Kidney (tissue), 14 donors: ENCODE results near the gene MARCHF7. TPM values are rescaled to one million over a fixed set of nuclear protein-coding genes. Genes with fewer than 3 reads are reported as not detected.

Experiments used
- DNase-seq, 5 donors: peaks; one replicate each; pipeline ENCODE4 v3.0.0-alpha.2; 2013 to 2020
- FAIRE-seq: peaks from 2 replicates; lab custom pipeline; 2012; peaks lifted over from hg19 to GRCh38; lab: Jason Lieb, UNC
- H3K27ac ChIP-seq, 2 donors: one replicate each; pipeline ENCODE4 v1.7.0; 2013; ENCODE audit warnings: low read depth in 2 of 2, low read length in 2 of 2, inconsistent platforms in 1 of 2
- H3K27me3 ChIP-seq: one replicate; pipeline ENCODE4 v1.7.1; 2013; ENCODE audit warnings: low read length, inconsistent platforms; ENCODE audit not compliant: control insufficient read depth, insufficient read depth
- H3K36me3 ChIP-seq, 3 donors: one replicate each; pipeline versions ENCODE4 v1.7.0 to v1.7.1; 2013; ENCODE audit warnings: low read length in 3 of 3, control low read depth in 1 of 3, inconsistent platforms in 1 of 3; ENCODE audit not compliant: insufficient read depth in 3 of 3, control insufficient read depth in 2 of 3
- H3K4me1 ChIP-seq, 3 donors: one replicate each; pipeline versions ENCODE4 v1.7.0 to v1.7.1; 2013; ENCODE audit warnings: low read length in 3 of 3, inconsistent platforms in 1 of 3, low read depth in 1 of 3; ENCODE audit not compliant: control insufficient read depth in 2 of 3, insufficient read depth in 2 of 3
- H3K4me3 ChIP-seq, 3 donors: one replicate each; pipeline versions ENCODE4 v1.7.0 to v1.8.1; 2013; ENCODE audit warnings: low read length in 3 of 3, control low read depth in 1 of 3, inconsistent platforms in 1 of 3
- H3K9ac ChIP-seq, 3 donors: one replicate each; pipeline versions ENCODE4 v1.7.0 to v1.7.1; 2013; ENCODE audit warnings: low read length in 3 of 3, control low read depth in 1 of 3, inconsistent platforms in 1 of 3
- H3K9me3 ChIP-seq, 3 donors: one replicate each; pipeline versions ENCODE4 v1.7.0 to v1.7.1; 2013; ENCODE audit warnings: low read length in 3 of 3, control low read depth in 1 of 3, inconsistent platforms in 1 of 3; ENCODE audit not compliant: control insufficient read depth in 2 of 3, insufficient read depth in 1 of 3
- intact Hi-C: fragments of 100-400 bp; cut with DNase I; formaldehyde crosslinking; loops from one replicate; pipeline ENCODE4 v1.11.1; 2022
- polyA plus RNA-seq: library from polyadenylated mRNA; stranded (reverse); fragments of 350-450 nt; fragmentation: Illumina TruSeq; extraction: RNeasy Lipid Tissue Mini Kit (QIAGEN cat#74804); gene quantifications from one replicate; pipeline ENCODE4 v1.2.3, GENCODE V29; 2014; ENCODE audit warnings: low read depth, low replicate concordance; ENCODE audit not compliant: insufficient read depth
- total RNA-seq: library from RNA; stranded (reverse); fragmentation: NEBNext Ultra II Directional; extraction: Animal tissue kit (Norgen Biotek cat#: 25700); gene quantifications from one replicate; pipeline ENCODE4 v1.2.1, GENCODE V29; 2021
- TF ChIP-seq, protein P1 (sequence below): IDR thresholded peaks from 3 replicates; pipeline ENCODE4 v1.5.1; 2012; ENCODE audit warnings: mild to moderate bottlenecking, moderate library complexity, borderline replicate concordance; ENCODE audit not compliant: insufficient read depth; ENCODE audit errors: extremely low read depth
- donor health status: control.
- donor health status: control.
- donor health status: control.
- donor health status: control.
- donor health status: control.
- donor health status: DM: yes; HTN: yes; CAD: no.
- donor health status: Normal renal cell carcinoma (clear cell type).

MARCHF7 gene
- total and polyA plus RNA-seq, 2 donors from 2014 or later = 24.8 to 79.0 TPM

- peak; percentile 54 for FAIRE-seq
- Histone ChIP-seq H3K9me3 (no peaks in the 10 kb centered on the region), H3K4me1 (no peaks in the 10 kb centered on the region), H3K27ac (no peak overlapping the region), H3K4me3 (no peak overlapping the region), H3K9ac (no peak overlapping the region), H3K36me3 (no peaks in the 10 kb centered on the region), H3K27me3 (no peaks in the 10 kb centered on the region)
- intact Hi-C loops = no loop called here
- TF ChIP-seq, protein P1, sequence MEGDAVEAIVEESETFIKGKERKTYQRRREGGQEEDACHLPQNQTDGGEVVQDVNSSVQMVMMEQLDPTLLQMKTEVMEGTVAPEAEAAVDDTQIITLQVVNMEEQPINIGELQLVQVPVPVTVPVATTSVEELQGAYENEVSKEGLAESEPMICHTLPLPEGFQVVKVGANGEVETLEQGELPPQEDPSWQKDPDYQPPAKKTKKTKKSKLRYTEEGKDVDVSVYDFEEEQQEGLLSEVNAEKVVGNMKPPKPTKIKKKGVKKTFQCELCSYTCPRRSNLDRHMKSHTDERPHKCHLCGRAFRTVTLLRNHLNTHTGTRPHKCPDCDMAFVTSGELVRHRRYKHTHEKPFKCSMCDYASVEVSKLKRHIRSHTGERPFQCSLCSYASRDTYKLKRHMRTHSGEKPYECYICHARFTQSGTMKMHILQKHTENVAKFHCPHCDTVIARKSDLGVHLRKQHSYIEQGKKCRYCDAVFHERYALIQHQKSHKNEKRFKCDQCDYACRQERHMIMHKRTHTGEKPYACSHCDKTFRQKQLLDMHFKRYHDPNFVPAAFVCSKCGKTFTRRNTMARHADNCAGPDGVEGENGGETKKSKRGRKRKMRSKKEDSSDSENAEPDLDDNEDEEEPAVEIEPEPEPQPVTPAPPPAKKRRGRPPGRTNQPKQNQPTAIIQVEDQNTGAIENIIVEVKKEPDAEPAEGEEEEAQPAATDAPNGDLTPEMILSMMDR = no peak
- peak in 2 of 5 donors; percentile 4 to 34 for DNase-seq
Observed at GRCh38 chr2:159677654-159678053, 34.7 kb upstream of the MARCHF7 start.

DNA sequence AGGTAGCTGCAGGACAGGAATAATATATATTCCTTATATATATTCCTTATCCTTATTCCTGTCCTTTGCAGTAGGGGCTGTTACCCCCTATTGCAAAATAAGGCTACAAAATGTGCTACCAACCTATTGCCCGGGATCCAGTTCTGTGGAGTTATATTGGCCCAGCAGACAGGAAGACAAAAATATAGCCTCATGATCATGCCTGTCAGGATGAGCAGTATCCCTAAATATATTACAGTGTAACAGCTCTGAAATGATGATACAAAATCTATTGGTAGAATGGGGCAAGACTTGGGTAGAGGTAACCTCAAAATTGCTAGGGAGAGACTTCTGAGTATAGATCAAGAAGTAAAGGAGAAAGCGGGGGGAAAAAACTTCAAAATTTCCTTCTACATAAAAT, 31.6 kb upstream of the MARCHF7 start:
- no peaks in the 10 kb centered on the region for H3K36me3 ChIP-seq
- no peaks in the 10 kb centered on the region for H3K4me1 ChIP-seq
- DNase-seq (no peak), FAIRE-seq (no peak)
- H3K27me3 ChIP-seq = no peaks in the 10 kb centered on the region
- no peak overlapping the region for H3K9ac ChIP-seq
- H3K4me3 ChIP-seq = no peak overlapping the region
- H3K27ac ChIP-seq = no peak overlapping the region
- H3K9me3 ChIP-seq = no peaks in the 10 kb centered on the region
- intact Hi-C loops = no loop called here
- TF ChIP-seq, protein P1 = no peak

GRCh38 chr2:159683817-159684216, 28.5 kb upstream of the MARCHF7 start:
- no peak for FAIRE-seq
- Histone ChIP-seq H3K36me3 (no peaks in the 10 kb centered on the region), H3K27ac (no peak overlapping the region)

More at GRCh38 chr2:159683817-159684216, 28.5 kb upstream of the MARCHF7 start:
- Histone ChIP-seq H3K27me3 (no peaks in the 10 kb centered on the region), H3K4me3 (no peak overlapping the region), H3K9ac (no peak overlapping the region), H3K4me1 (no peaks in the 10 kb centered on the region), H3K9me3 (no peaks in the 10 kb centered on the region)
- intact Hi-C loops = no loop called here
- TF ChIP-seq, protein P1 = no peak
- DNase-seq = no peak
